ENCODE results near the gene DTNA.
"Not testable (repeated sequence)": the region's sequence is repeated elsewhere in the genome, so short reads cannot be mapped to it uniquely, and the experiment has no call there.

DTNA gene

GRCh38 chr18:34921811-34922385 lies 211.8 kb downstream of the DTNA start:
- Histone ChIP-seq H2BK15ac (ENCODE audit: low read depth, poor library complexity, severe bottlenecking) (no peak overlapping the region), H3K27ac (ENCODE audit: low read length, poor library complexity, severe bottlenecking) (no peak overlapping the region), H2AK5ac (ENCODE audit: low read length, severe bottlenecking) (no peak overlapping the region), H3K27me3 (ENCODE audit: control insufficient read depth in 1 of 2, insufficient read depth in 1 of 2, low read length in 2 of 2) (no peaks in the 10 kb centered on the region), H4K91ac (ENCODE audit: low read length) (no peak overlapping the region), H3K4me1 (ENCODE audit: control insufficient read depth, insufficient read depth, low read depth, low read length) (no peaks in the 10 kb centered on the region), H2AFZ (ENCODE audit: low read depth, low read length) (no peak overlapping the region), H2BK12ac (ENCODE audit: low read length in 2 of 2) (no peak overlapping the region), H3K4me3 (ENCODE audit: insufficient read depth in 1 of 2, low read depth in 1 of 2, low read length in 2 of 2) (no peak overlapping the region), H3K14ac (ENCODE audit: low read length in 2 of 2) (no peak overlapping the region), H3K9ac (ENCODE audit: low read length) (no peak overlapping the region), H3K4me2 (ENCODE audit: low read length, poor library complexity, severe bottlenecking) (no peak overlapping the region), H3K23ac (ENCODE audit: low read length in 2 of 2) (no peak overlapping the region), H4K8ac (ENCODE audit: low read length) (no peak overlapping the region), H3K4ac (ENCODE audit: low read depth in 1 of 2, low read length in 2 of 2) (no peak overlapping the region), H3K9me3 (ENCODE audit: control insufficient read depth, low read length) (no peaks in the 10 kb centered on the region), H3K79me1 (replicated peaks; ENCODE audit: low read length, poor library complexity, severe bottlenecking) (no peaks in the 10 kb centered on the region), H2BK5ac (ENCODE audit: low read depth, low read length, poor library complexity, severe bottlenecking) (no peak overlapping the region), H3K18ac (ENCODE audit: low read depth in 1 of 2, low read length in 2 of 2) (no peak overlapping the region), H2BK120ac (ENCODE audit: low read depth, low read length) (no peak overlapping the region), H3K36me3 (ENCODE audit: control insufficient read depth in 1 of 2, insufficient read depth in 2 of 2, low read depth in 1 of 2, low read length in 2 of 2) (no peaks in the 10 kb centered on the region)
- DNase-seq = no peak
- no CpG with 5 or more reads among the region's 2 CpGs for WGBS

- not testable (repeated sequence) for H3K79me1 ChIP-seq (replicated peaks; ENCODE audit: low read length, poor library complexity, severe bottlenecking); H3K9ac ChIP-seq (ENCODE audit: low read length); H3K23ac ChIP-seq (ENCODE audit: low read length in 2 of 2); H3K4me1 ChIP-seq (ENCODE audit: control insufficient read depth, insufficient read depth, low read depth, low read length); H3K18ac ChIP-seq (ENCODE audit: low read depth in 1 of 2, low read length in 2 of 2); H3K27me3 ChIP-seq (ENCODE audit: control insufficient read depth in 1 of 2, insufficient read depth in 1 of 2, low read length in 2 of 2); H3K4me3 ChIP-seq (ENCODE audit: insufficient read depth in 1 of 2, low read depth in 1 of 2, low read length in 2 of 2); H3K9me3 ChIP-seq (ENCODE audit: control insufficient read depth, low read length); H2AFZ ChIP-seq (ENCODE audit: low read depth, low read length); H4K91ac ChIP-seq (ENCODE audit: low read length); H3K14ac ChIP-seq (ENCODE audit: low read length in 2 of 2); H3K36me3 ChIP-seq (ENCODE audit: control insufficient read depth in 1 of 2, insufficient read depth in 2 of 2, low read depth in 1 of 2, low read length in 2 of 2); DNase-seq; H2BK12ac ChIP-seq (ENCODE audit: low read length in 2 of 2); H3K4me2 ChIP-seq (ENCODE audit: low read length, poor library complexity, severe bottlenecking); H2BK15ac ChIP-seq (ENCODE audit: low read depth, poor library complexity, severe bottlenecking); H3K27ac ChIP-seq (ENCODE audit: low read length, poor library complexity, severe bottlenecking); H4K8ac ChIP-seq (ENCODE audit: low read length); H3K4ac ChIP-seq (ENCODE audit: low read depth in 1 of 2, low read length in 2 of 2); H2AK5ac ChIP-seq (ENCODE audit: low read length, severe bottlenecking); H2BK5ac ChIP-seq (ENCODE audit: low read depth, low read length, poor library complexity, severe bottlenecking); H2BK120ac ChIP-seq (ENCODE audit: low read depth, low read length)
- WGBS = 85% methylated on average over 2 of the region's 4 CpGs
These were observed 212.5 kb downstream of the DTNA start for GRCh38 chr18:34922594-34922993.

GRCh38 chr18:34923911-34924310 lies 213.8 kb downstream of the DTNA start:
- H3K4me1 ChIP-seq (ENCODE audit: control insufficient read depth, insufficient read depth, low read depth, low read length) = peaks cover 2% of the 10 kb centered on the region

GRCh38 chr18:34926683-34927082 lies 216.6 kb downstream of the DTNA start:
- Histone ChIP-seq H3K4me1 (ENCODE audit: control insufficient read depth, insufficient read depth, low read depth, low read length) (peaks cover 2% of the 10 kb centered on the region), H4K8ac (ENCODE audit: low read length) (no peak overlapping the region), H3K9ac (ENCODE audit: low read length) (no peak overlapping the region), H3K18ac (ENCODE audit: low read depth in 1 of 2, low read length in 2 of 2) (no peak overlapping the region), H2BK120ac (ENCODE audit: low read depth, low read length) (no peak overlapping the region), H2AK5ac (ENCODE audit: low read length, severe bottlenecking) (no peak overlapping the region), H3K79me1 (replicated peaks; ENCODE audit: low read length, poor library complexity, severe bottlenecking) (no peaks in the 10 kb centered on the region), H3K4me2 (ENCODE audit: low read length, poor library complexity, severe bottlenecking) (no peak overlapping the region), H3K36me3 (ENCODE audit: control insufficient read depth in 1 of 2, insufficient read depth in 2 of 2, low read depth in 1 of 2, low read length in 2 of 2) (no peaks in the 10 kb centered on the region), H4K91ac (ENCODE audit: low read length) (no peak overlapping the region), H3K4ac (ENCODE audit: low read depth in 1 of 2, low read length in 2 of 2) (no peak overlapping the region), H3K9me3 (ENCODE audit: control insufficient read depth, low read length) (no peaks in the 10 kb centered on the region), H3K27me3 (ENCODE audit: control insufficient read depth in 1 of 2, insufficient read depth in 1 of 2, low read length in 2 of 2) (no peaks in the 10 kb centered on the region), H2AFZ (ENCODE audit: low read depth, low read length) (no peak overlapping the region), H3K27ac (ENCODE audit: low read length, poor library complexity, severe bottlenecking) (no peak overlapping the region), H2BK12ac (ENCODE audit: low read length in 2 of 2) (no peak overlapping the region), H2BK5ac (ENCODE audit: low read depth, low read length, poor library complexity, severe bottlenecking) (no peak overlapping the region), H2BK15ac (ENCODE audit: low read depth, poor library complexity, severe bottlenecking) (no peak overlapping the region), H3K4me3 (ENCODE audit: insufficient read depth in 1 of 2, low read depth in 1 of 2, low read length in 2 of 2) (no peak overlapping the region), H3K23ac (ENCODE audit: low read length in 2 of 2) (no peak overlapping the region), H3K14ac (ENCODE audit: low read length in 2 of 2) (no peak overlapping the region)
- no peak for DNase-seq

More at GRCh38 chr18:34923911-34924310, 213.8 kb downstream of the DTNA start:
- H3K27me3 ChIP-seq (ENCODE audit: control insufficient read depth in 1 of 2, insufficient read depth in 1 of 2, low read length in 2 of 2) = no peaks in the 10 kb centered on the region
- no peak overlapping the region for H3K9ac ChIP-seq (ENCODE audit: low read length)
- H3K18ac ChIP-seq (ENCODE audit: low read depth in 1 of 2, low read length in 2 of 2) = no peak overlapping the region
- no peak overlapping the region for H3K23ac ChIP-seq (ENCODE audit: low read length in 2 of 2)
- H4K8ac ChIP-seq (ENCODE audit: low read length) = no peak overlapping the region
- H2BK5ac ChIP-seq (ENCODE audit: low read depth, low read length, poor library complexity, severe bottlenecking) = no peak overlapping the region
- no peak overlapping the region for H2BK15ac ChIP-seq (ENCODE audit: low read depth, poor library complexity, severe bottlenecking)
- no peak overlapping the region for H2AFZ ChIP-seq (ENCODE audit: low read depth, low read length)
- no peak overlapping the region for H2BK12ac ChIP-seq (ENCODE audit: low read length in 2 of 2)
- H3K4ac ChIP-seq (ENCODE audit: low read depth in 1 of 2, low read length in 2 of 2) = no peak overlapping the region
- no peak overlapping the region for H4K91ac ChIP-seq (ENCODE audit: low read length)
- no peak for DNase-seq
- no peak overlapping the region for H3K4me2 ChIP-seq (ENCODE audit: low read length, poor library complexity, severe bottlenecking)
- H3K79me1 ChIP-seq (replicated peaks; ENCODE audit: low read length, poor library complexity, severe bottlenecking) = no peaks in the 10 kb centered on the region
- no peak overlapping the region for H2AK5ac ChIP-seq (ENCODE audit: low read length, severe bottlenecking)
- H2BK120ac ChIP-seq (ENCODE audit: low read depth, low read length) = no peak overlapping the region
- no peak overlapping the region for H3K27ac ChIP-seq (ENCODE audit: low read length, poor library complexity, severe bottlenecking)
- no peak overlapping the region for H3K14ac ChIP-seq (ENCODE audit: low read length in 2 of 2)
- H3K4me3 ChIP-seq (ENCODE audit: insufficient read depth in 1 of 2, low read depth in 1 of 2, low read length in 2 of 2) = no peak overlapping the region
- H3K9me3 ChIP-seq (ENCODE audit: control insufficient read depth, low read length) = no peaks in the 10 kb centered on the region
- H3K36me3 ChIP-seq (ENCODE audit: control insufficient read depth in 1 of 2, insufficient read depth in 2 of 2, low read depth in 1 of 2, low read length in 2 of 2) = no peaks in the 10 kb centered on the region
